Breast epithelium (tissue), 4 donors: ENCODE results near the gene UBAC1. TPM values are rescaled to one million over a fixed set of nuclear protein-coding genes. Genes with fewer than 3 reads are reported as not detected.

Source experiments
- DNase-seq, 2 donors: peaks; one replicate each; pipeline ENCODE4 v3.0.0-alpha.2; 2019; ENCODE audit warnings: low spot score in 2 of 2
- H3K27ac ChIP-seq, 2 donors: fragments of 200-600 bp; sonication (generic) in 1 of 2; one replicate each; pipeline ENCODE4 v1.5.1; 2016 to 2019; ENCODE audit warnings: mild to moderate bottlenecking in 1 of 2
- H3K27me3 ChIP-seq, 2 donors: fragments of 200-600 bp; sonication (generic) in 1 of 2; one replicate each; pipeline versions ENCODE4 v1.5.1 to v1.6.0; 2017 to 2019; ENCODE audit warnings: control low read depth in 1 of 2, mild to moderate bottlenecking in 1 of 2
- H3K36me3 ChIP-seq: fragments of 200-600 bp; one replicate; pipeline ENCODE4 v1.5.1; 2019
- H3K4me1 ChIP-seq, 2 donors: fragments of 200-600 bp; sonication (generic); one replicate each; pipeline ENCODE4 v1.5.1; 2016 to 2019; ENCODE audit warnings: control low read depth in 1 of 2
- H3K4me3 ChIP-seq, 3 donors: fragments of 200-600 bp; sonication (generic); 1 replicate in 2 of 3; 2 replicates in 1 of 3; pipeline ENCODE4 v1.5.1; 2016 to 2019; ENCODE audit warnings: mild to moderate bottlenecking in 3 of 3, moderate library complexity in 2 of 3
- H3K9me3 ChIP-seq, 2 donors: fragments of 200-600 bp; sonication (generic) in 1 of 2; one replicate each; pipeline ENCODE4 v1.5.1; 2016 to 2019; ENCODE audit warnings: control low read depth in 1 of 2
- POLR2A ChIP-seq: fragments of 450-650 bp; IDR thresholded peaks from one replicate; pipeline ENCODE4 v1.6.1; 2016; ENCODE audit warnings: antibody characterized with exemption, mild to moderate bottlenecking, moderate library complexity
- POLR2AphosphoS5 ChIP-seq, 3 donors: sonication (generic); formaldehyde crosslinking; IDR thresholded peaks; one replicate each; pipeline ENCODE4 v1.6.1; 2017; ENCODE audit warnings: antibody characterized with exemption in 3 of 3
- intact Hi-C: fragments of 100-400 bp; cut with DNase I; formaldehyde crosslinking; loops from one replicate; pipeline ENCODE4 v1.15.1; 2023; ENCODE audit warnings: low total_unique reads
- total RNA-seq, 3 donors: library from RNA; depleted of rRNA; stranded (reverse); fragments of >200 nt; gene quantifications; one replicate each; pipeline ENCODE4 v1.1.0, GENCODE V29; 2016
- TF ChIP-seq, protein P1 (sequence below), 3 donors: fragments of 450-650 bp; IDR thresholded peaks; one replicate each; pipeline ENCODE4 v1.5.1; 2016 to 2017; ENCODE audit warnings: antibody characterized with exemption in 3 of 3, mild to moderate bottlenecking in 3 of 3, moderate library complexity in 3 of 3

UBAC1 gene
- total RNA-seq, 3 donors from 2014 or later, result 39.2 to 53.0 (median 45.6) TPM

DNA sequence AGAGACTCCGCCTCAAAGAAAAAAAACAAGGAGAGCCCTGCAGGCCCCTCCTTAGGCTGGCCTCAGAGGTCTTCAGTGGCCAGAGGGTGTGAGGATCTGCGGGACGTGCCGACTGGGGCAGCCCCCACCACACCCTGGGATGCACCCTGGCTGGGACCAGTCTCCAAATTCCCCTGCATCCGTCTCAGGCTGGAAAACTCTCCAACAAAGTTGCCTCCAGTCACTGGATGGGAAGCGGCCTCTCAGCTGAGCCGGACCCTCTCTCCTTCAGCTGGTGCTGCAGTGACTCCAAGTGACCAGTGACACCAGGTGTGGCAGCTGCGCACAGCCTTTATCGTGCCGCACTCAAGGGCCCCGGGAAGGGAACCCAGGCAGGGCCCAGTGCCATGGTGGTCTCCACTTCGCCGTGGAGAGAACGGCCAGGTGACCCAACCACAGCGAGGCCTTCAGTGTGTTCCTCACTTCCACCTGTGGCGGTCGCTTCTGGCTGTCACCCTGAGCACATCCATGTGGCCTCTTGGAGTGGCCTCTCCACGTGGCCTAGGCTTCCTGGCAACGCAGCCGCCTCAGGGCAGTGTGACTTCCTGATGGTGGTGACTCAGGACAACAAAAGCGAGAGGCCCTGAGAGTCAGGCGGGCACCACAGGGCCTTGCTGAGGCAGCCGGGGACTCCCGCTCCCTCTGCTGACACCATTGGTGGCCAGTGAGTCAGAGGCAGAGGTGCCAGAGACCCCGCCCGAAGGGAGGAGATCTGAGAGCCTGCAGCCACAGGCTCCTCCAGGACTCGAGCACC, 34.6 kb downstream of the UBAC1 start:
- H3K27ac ChIP-seq, result peak overlapping the region; percentile 50 to 52
- no peaks in the 10 kb centered on the region for H3K9me3 ChIP-seq
- intact Hi-C loops, result no loop called here
- TF ChIP-seq POLR2A, result no peak
- TF ChIP-seq POLR2AphosphoS5 (IDR thresholded peaks at IDR 0.05), result peak in 2 of 3 donors; percentile 17 to 40
- TF ChIP-seq, protein P1, sequence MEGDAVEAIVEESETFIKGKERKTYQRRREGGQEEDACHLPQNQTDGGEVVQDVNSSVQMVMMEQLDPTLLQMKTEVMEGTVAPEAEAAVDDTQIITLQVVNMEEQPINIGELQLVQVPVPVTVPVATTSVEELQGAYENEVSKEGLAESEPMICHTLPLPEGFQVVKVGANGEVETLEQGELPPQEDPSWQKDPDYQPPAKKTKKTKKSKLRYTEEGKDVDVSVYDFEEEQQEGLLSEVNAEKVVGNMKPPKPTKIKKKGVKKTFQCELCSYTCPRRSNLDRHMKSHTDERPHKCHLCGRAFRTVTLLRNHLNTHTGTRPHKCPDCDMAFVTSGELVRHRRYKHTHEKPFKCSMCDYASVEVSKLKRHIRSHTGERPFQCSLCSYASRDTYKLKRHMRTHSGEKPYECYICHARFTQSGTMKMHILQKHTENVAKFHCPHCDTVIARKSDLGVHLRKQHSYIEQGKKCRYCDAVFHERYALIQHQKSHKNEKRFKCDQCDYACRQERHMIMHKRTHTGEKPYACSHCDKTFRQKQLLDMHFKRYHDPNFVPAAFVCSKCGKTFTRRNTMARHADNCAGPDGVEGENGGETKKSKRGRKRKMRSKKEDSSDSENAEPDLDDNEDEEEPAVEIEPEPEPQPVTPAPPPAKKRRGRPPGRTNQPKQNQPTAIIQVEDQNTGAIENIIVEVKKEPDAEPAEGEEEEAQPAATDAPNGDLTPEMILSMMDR (IDR thresholded peaks at IDR 0.05), result no peak
- H3K4me1 ChIP-seq, result no peaks in the 10 kb centered on the region
- no peaks in the 10 kb centered on the region for H3K36me3 ChIP-seq
- H3K27me3 ChIP-seq, result no peaks in the 10 kb centered on the region
- no peak overlapping the region for H3K4me3 ChIP-seq
- peak; percentile 71 to 73 for DNase-seq

DNA sequence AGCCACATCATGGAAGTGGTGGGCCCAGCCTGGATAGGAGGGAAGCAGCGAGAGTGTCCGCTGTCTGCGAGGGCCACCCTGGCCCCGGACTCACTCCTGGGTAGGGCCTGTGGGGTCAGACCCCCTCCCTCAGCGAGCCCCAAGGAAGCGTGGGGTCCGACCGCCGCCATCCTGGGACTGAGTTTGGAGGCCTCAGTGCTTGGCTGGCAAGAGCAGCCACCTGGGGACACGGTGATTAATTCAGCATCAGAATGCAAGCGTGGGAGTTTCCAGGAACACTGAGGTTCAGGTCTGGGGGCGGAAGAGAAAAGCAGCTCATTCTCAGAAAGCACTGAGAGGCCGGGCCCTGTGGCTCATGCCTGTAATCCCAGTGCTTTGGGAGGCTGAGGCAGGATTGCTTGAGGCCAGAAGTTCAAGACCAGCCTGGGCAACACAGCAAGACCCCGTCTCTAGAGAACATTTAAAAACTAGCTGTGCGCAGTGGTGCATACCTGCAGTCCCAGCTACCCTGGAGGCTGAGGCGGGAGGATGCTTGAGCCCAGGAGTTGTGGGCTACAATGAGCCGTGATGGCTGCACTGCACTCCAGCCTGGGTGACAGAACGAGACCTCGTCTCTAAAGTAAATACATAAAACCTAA, 35.6 kb downstream of the UBAC1 start:
- peak in 1 of 2 donors; percentile 46 for DNase-seq
- Histone ChIP-seq H3K27ac (peak overlapping the region in 1 of 2 donors; percentile 39), H3K4me1 (no peaks in the 10 kb centered on the region), H3K4me3 (no peak overlapping the region), H3K36me3 (no peaks in the 10 kb centered on the region), H3K27me3 (no peaks in the 10 kb centered on the region), H3K9me3 (no peaks in the 10 kb centered on the region)
- intact Hi-C loops, result no loop called here
- TF ChIP-seq POLR2A (no peak), POLR2AphosphoS5 (IDR thresholded peaks at IDR 0.05) (no peak)
- TF ChIP-seq, protein P1 (IDR thresholded peaks at IDR 0.05), result no peak

DNA sequence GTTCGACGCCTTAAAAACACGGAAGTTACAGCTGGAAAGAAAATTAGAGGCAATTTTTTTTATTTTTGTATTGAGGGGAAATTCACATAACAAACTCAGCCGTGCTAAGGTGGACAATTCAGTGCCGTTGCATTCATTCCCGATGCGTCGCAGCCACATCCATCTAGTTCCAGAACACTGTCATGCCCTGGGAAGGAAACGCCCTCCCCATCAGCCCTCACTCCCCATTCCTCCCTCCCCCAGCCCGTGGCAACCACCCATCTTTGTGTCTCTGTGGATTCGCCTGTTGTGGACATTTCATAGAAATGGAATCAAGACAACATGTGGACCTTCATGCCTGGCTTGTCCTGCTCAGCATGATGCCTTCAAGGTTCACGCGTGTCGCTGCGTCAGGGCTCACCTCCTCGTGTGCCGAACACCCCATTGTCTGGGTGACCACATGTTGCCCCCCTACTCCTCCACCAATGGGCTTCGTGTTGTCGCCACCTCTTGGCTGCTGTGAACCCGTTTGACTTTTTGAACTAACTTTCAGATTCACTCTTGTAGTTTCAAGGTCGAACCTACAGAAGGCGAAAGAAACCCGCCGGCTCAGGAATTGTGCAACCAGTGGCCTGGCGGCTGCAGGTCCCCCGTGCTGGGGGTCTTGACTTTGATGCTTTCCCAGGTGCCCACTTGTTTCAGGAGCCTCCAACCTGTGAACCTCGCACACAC, 36.4 kb downstream of the UBAC1 start:
- Histone ChIP-seq H3K9me3 (peaks cover 0 to 4% of the 10 kb centered on the region in 2 donors), H3K27me3 (no peaks in the 10 kb centered on the region), H3K27ac (no peak overlapping the region), H3K36me3 (no peaks in the 10 kb centered on the region), H3K4me3 (no peak overlapping the region), H3K4me1 (no peaks in the 10 kb centered on the region)
- DNase-seq, result no peak
- no peak for TF ChIP-seq POLR2AphosphoS5 (IDR thresholded peaks at IDR 0.05)
- TF ChIP-seq, protein P1 (IDR thresholded peaks at IDR 0.05), result no peak
- no peak for TF ChIP-seq POLR2A
- intact Hi-C loops, result no loop called here

DNA sequence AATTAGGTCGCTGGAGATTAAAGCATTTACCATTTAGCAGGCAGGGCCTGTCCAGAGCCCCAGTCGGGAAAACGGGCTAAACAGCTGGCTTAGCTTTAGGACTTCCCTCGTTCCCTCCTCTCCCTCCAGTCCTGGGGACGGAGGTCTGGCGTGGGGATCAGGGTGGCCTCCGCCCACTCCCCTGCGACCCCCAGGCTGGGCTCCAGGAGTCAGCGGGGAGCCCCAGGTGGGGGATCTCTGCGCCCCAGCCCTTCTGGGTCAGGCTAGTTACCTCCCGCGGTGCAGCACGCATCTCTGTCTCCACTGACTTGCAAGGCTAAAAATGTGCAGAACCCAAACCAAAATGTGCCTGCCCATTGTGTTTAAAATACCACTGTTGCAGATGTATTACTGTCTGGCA, 37.7 kb downstream of the UBAC1 start:
- H3K36me3 ChIP-seq, result no peaks in the 10 kb centered on the region
- intact Hi-C loops, result no loop called here
- DNase-seq, result no peak

More for the DNA sequence above, 37.7 kb downstream of the UBAC1 start:
- no peak overlapping the region for H3K4me3 ChIP-seq
- TF ChIP-seq POLR2A (no peak), POLR2AphosphoS5 (IDR thresholded peaks at IDR 0.05) (no peak)
- TF ChIP-seq, protein P1 (IDR thresholded peaks at IDR 0.05), result no peak
- no peaks in the 10 kb centered on the region for H3K27me3 ChIP-seq
- no peaks in the 10 kb centered on the region for H3K4me1 ChIP-seq
- no peak overlapping the region for H3K27ac ChIP-seq
- H3K9me3 ChIP-seq, result peaks cover 8 to 15% of the 10 kb centered on the region in 2 donors
